RPMI8226 (cell line): Measurements from ENCODE around the gene CHST6.
"Not testable (repeated sequence)": the region's sequence is repeated elsewhere in the genome, so short reads cannot be mapped to it uniquely, and the experiment has no call there.

ENCODE experiments used
- DNase-seq: peaks from one replicate; pipeline ENCODE4 v3.0.0-alpha.2; 2015

The CHST6 gene

GRCh38 chr16:75475420-75475847 lies 19.8 kb downstream of the CHST6 start:
- DNase-seq, result no peak

- no peak for DNase-seq
Measured at GRCh38 chr16:75472908-75473877, 22.0 kb downstream of the CHST6 start.

GRCh38 chr16:75471723-75472633 lies 23.3 kb downstream of the CHST6 start:
- DNase-seq, result peak; percentile 67

DNA sequence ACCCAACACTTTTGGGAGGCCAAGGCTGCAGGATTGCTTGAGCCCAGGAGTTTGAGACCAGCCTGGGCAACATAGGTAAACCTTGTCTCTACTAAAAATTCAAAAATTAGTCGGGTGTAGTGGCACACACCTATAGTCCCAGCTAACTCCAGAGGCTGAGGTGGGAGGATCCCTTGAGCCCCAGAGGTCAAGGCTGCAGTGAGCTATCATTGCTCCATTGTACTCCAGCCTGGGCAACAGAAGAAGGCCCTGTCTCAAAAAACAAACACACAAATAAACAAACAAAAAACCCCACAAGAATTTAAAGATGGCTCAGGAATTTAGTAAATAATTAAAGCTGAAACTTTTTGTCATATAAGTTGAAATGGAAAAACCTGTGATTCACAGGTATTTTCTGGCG lies 28.5 kb downstream of the CHST6 start:
- DNase-seq, result no peak

- peak; percentile 100 for DNase-seq
Measured at GRCh38 chr16:75464122-75464918, 30.9 kb downstream of the CHST6 start, which contains the start of gene TMEM170A. TSS of gene TMEM170A (minus strand) at chr16:75464689. CDS start at chr16:75464600, 89 bp downstream.

GRCh38 chr16:75463389-75464121 lies 31.7 kb downstream of the CHST6 start:
- DNase-seq, result peak; percentile 47

DNA sequence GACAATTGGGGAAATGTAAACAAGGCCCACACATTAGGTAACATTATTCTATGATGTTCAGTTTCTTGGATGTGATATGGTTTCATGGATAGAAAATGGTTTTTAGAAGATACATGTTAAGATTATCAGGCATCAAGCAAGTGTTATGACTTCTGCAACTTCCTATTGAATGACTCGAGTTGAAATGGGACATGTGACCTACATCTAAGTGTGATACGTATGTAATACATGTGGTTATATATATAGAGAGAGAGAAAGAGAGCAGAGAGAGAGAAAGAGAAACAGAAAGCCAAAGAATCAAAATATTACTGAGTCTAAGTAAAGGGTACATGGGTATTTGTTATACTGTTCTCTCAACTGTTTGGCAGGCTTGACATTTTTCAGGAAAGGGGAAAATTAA lies 32.4 kb downstream of the CHST6 start:
- peak; percentile 14 for DNase-seq

DNA sequence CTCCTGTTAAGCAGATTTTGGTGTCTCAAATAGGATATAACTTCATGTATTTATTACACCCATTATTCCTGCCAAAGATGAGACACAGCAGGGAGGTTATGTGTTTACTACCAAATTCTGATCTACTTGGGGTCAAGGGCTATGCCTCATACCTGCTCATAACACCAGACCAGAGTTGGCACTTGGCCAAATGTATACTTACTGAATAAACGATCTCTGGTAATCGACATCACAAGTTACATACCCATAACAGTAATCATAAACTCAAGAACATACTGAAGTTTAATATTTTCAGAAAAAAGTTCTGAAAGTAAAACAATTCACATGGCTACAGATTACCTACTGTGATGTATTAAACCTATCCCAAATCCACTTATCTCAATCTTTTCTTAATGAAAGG lies 33.7 kb downstream of the CHST6 start:
- DNase-seq, result no peak

- DNase-seq, result no peak
Measured at GRCh38 chr16:75460446-75460845, 34.8 kb downstream of the CHST6 start.

- no peak for DNase-seq
Measured at GRCh38 chr16:75459691-75460090, 35.5 kb downstream of the CHST6 start.

GRCh38 chr16:75458439-75458838 lies 36.8 kb downstream of the CHST6 start:
- no peak for DNase-seq

DNA sequence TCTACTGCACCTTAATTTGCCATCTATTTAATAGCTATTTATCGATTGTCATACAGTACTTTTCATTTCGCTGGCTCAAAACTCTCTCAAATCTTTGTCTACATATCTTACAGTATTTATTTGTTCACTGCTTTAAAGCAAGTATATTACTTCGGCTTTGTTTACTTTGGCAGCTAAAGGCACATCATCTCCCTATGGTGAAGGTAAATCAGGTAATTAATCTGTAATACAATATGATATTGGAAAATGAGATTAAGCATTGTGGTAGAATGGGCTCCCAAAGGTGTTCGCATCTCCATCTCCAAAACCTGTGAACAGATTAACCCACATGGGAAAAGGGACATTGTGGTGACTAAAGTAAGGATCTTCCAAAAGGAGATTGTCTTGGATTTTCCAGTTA lies 37.2 kb downstream of the CHST6 start:
- no peak for DNase-seq

DNA sequence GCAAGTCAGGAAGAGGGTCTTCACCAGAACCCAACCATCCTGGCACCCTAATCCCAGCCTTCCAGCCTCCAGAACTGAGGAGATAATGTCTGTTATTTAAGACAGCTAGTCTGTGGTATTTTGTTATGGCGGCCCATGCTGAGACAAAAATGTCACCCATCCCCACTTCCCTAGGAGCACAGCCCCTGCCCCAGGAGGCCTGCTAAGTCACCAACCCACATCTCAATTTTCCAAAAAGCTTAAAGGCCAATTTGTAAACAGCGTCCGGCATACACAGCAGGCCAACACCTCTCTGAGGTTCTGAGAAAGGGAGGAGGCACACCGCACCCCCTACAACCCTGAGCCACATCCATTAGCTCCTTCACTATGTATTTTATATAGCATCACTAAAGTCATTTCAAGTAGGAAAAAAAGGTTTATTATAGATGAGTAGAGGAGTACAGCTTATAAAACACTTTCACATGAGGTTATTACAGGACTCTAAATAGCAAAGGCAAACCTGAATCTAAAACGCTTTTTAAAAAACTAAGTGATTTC lies 37.7 kb downstream of the CHST6 start:
- DNase-seq, result no peak

DNA sequence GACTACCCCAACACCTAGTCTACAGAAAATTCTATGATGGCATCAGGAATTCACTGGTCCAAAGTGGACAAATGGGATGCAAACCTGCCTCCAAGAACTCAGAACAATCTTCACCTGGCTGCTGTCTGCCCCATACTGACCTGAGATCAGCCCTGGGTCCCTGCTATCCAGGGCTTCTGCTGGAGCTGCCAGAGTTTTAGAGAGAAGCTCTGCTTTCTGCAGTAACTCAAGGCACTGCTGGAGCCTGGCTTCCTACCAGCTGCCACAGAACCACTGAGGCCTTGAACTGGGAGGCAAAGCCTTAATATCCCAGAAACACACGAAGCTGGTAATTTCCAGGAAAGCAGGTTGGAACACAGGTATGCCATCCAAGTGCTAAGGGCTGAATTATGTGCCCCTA lies 38.3 kb downstream of the CHST6 start:
- DNase-seq, result no peak

GRCh38 chr16:75456486-75456885 lies 38.8 kb downstream of the CHST6 start:
- not testable (repeated sequence) for DNase-seq

GRCh38 chr16:75455677-75456076 lies 39.6 kb downstream of the CHST6 start:
- DNase-seq, result no peak

DNA sequence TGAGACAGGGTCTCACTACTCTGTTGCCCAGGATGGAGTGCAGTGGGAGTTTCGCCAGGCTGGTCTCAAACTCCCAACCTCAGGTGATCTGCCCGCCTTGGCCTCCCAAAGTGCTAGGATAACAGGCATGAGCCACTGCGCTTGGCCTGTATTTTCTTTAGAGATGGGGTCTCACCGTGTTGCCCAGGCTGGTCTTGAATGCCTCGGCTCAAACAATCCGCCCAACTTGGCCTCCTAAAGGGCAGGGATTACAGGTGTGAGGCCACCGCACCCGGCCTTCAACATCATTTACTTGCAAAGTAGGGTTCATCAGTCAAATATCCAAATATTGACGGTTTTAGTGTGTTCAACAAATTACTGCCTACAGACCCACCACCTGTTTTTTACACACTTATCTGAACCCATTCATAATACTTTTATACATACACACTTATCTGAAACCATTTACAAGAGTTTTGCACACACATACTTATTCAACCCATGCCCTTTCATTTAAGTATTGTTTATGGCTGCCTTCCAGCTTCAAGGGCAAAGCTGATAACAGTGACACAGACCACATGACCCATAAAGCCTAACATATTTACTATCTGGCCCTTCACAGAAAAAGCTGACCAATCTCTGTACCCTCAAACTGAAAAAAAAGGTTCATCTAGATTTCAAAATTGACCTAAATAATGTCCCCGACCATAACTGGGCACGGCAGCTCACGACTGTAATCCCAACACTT lies 42.6 kb downstream of the CHST6 start:
- no peak for DNase-seq

GRCh38 chr16:75446416-75446815 lies 48.8 kb downstream of the CHST6 start:
- DNase-seq, result no peak

- no peak for DNase-seq
Measured at GRCh38 chr16:75445298-75445697, 49.9 kb downstream of the CHST6 start.

DNA sequence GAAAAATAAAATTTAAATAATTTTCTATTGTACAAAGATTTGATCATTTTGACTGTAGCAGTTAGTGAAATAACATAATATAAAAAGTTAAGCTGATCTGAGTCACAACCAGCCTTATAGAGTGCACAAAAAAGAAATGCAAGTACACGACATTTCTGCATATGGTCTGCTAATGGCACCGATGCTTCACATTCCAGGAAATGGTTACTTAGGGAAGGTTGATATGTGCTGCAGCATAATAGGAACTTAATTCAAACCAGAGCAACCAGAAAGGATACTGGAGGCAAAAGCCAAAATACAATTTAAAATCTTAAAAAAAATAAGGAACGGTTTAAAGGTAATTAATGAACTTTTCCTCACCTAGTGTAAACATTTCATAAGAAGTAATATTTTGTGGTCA lies 51.9 kb downstream of the CHST6 start:
- no peak for DNase-seq
